ENCODE measurements around the gene AFG3L2. TPM values are rescaled to one million over a fixed set of nuclear protein-coding genes. Genes with fewer than 3 reads are reported as not detected.

AFG3L2 gene
- total and polyA plus RNA-seq, 12 donors = 15.6 to 89.8 (median 47.4) TPM

DNA sequence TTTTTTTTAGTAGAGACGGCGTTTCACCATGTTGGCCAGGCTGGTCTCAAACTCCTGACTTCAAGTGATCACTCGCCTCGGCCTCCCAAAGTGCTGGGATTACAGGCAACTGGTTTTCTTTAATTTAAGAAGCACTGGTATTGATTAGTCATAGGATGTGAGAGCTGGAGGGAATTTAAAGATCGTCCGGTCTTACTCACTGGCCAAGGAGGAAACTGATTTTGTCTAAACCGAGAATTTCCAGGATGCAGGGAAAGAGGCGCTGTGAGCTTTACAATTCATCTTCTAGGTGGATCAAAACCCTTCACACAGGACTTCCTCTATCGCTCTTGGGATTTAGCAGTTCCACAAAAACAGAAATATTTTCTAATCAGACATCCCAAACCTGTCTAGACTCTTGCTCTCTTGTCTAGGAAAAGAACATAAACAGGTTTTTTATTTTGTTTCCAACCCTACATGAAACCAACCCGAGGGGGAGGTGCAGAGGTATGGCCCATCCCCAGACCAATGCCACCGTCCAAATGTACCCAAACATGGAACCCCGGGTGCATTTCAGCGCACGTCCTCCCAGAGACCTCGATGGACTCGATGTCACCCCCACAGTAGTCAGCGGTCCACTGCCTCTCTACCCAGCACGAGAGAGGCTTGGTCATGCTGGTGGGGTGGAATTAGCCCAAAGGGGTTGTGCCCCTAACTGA, 81.5 kb downstream of the AFG3L2 start:
- intact Hi-C loops (cut with DNase I) = no loop called here
- DNase-seq = no peak
- Histone ChIP-seq H3K27ac (no peak overlapping the region), H3K9me3 (replicated peaks in 1 of 3) (no peaks in the 10 kb centered on the region), H3K4me3 (no peak overlapping the region), H3K27me3 (peaks cover 1% of the 10 kb centered on the region), H3K4me1 (replicated peaks in 1 of 2) (no peaks in the 10 kb centered on the region), H3K36me3 (replicated peaks in 1 of 2) (no peaks in the 10 kb centered on the region)
- TF ChIP-seq CTCF (IDR thresholded peaks at IDR 0.05) (no peak), POLR2A (IDR thresholded peaks at IDR 0.05) (no peak)
- 84 to 90% (median 88%) methylated on average over 16 to 18 of the region's 18 CpGs for WGBS, 4 donors

DNA sequence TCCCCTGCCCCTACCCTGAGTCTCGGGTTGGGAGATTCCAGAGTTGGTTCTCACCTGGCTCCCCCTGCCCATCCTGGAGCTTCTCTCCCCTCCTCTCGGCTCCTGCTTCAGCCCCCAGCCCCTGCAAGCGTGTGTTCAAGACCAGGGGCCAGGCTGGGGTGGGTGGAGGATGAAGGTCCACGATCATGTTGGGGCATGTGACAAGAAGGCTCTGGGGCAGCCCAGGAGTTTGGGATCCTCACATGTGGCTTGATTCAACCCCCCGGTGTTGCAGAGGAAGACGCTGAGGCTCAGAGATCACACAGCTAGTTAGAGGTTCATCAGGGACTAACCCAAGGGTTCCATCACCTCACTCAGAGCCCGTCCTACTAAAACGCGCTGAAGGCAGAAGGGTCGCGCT, 83.2 kb downstream of the AFG3L2 start:
- no peaks in the 10 kb centered on the region for H3K9me3 ChIP-seq (replicated peaks in 1 of 3)
- H3K4me3 ChIP-seq = no peak overlapping the region
- peaks cover 8% of the 10 kb centered on the region for H3K27me3 ChIP-seq
- TF ChIP-seq CTCF (IDR thresholded peaks at IDR 0.05) (no peak), POLR2A (IDR thresholded peaks at IDR 0.05) (no peak)
- no peak overlapping the region for H3K27ac ChIP-seq
- WGBS, 4 donors = 66 to 77% (median 72%) methylated on average over 9 to 11 of the region's 11 CpGs
- H3K36me3 ChIP-seq (replicated peaks in 1 of 2) = no peaks in the 10 kb centered on the region
- intact Hi-C loops (cut with DNase I) = no loop called here
- no peaks in the 10 kb centered on the region for H3K4me1 ChIP-seq (replicated peaks in 1 of 2)
- DNase-seq = no peak

DNA sequence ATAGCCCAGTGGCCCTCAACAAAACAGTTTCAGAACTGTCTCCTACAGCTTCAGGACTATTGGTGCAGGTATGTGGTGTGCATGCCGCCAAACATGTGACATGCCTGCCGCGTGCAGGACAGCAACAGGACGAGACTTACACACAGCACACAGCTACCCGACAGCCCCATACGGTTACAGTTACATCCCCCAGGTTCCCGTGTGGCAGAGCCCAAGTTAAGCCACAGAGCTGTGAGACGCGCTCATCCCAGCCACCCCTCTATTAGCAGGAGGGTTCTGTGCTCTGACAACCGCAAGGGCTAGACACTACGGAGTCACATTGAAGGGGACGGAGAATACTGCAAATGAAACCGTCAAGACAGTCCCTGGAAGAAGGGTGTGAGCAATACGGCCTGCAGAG, 85.3 kb downstream of the AFG3L2 start:
- no peaks in the 10 kb centered on the region for H3K36me3 ChIP-seq (replicated peaks in 1 of 2)
- 85 to 90% (median 88%) methylated on average over 13 to 14 of the region's 14 CpGs for WGBS, 4 donors
- no peak for DNase-seq
- peaks cover 0 to 13% of the 10 kb centered on the region in 2 donors for H3K4me1 ChIP-seq (replicated peaks in 1 of 2)
- no peaks in the 10 kb centered on the region for H3K9me3 ChIP-seq (replicated peaks in 1 of 3)
- no peak overlapping the region for H3K4me3 ChIP-seq
- H3K27ac ChIP-seq = no peak overlapping the region
- H3K27me3 ChIP-seq = peaks cover 12% of the 10 kb centered on the region
- TF ChIP-seq CTCF (IDR thresholded peaks at IDR 0.05) (no peak), POLR2A (IDR thresholded peaks at IDR 0.05) (no peak)
- intact Hi-C loops (cut with DNase I) = no loop called here

- Histone ChIP-seq H3K27ac (no peak overlapping the region), H3K36me3 (replicated peaks in 1 of 2) (no peaks in the 10 kb centered on the region), H3K4me3 (no peak overlapping the region), H3K9me3 (replicated peaks in 1 of 3) (no peaks in the 10 kb centered on the region), H3K4me1 (replicated peaks in 1 of 2) (peaks cover 0 to 13% of the 10 kb centered on the region in 2 donors), H3K27me3 (peaks cover 12% of the 10 kb centered on the region)
- TF ChIP-seq CTCF (IDR thresholded peaks at IDR 0.05) (no peak), POLR2A (IDR thresholded peaks at IDR 0.05) (no peak)
- 72 to 83% (median 74%) methylated on average over 6 of the region's 6 CpGs for WGBS, 4 donors
- DNase-seq = no peak
- intact Hi-C loops (cut with DNase I) = no loop called here
Measured at GRCh38 chr18:12291161-12291560, 85.9 kb downstream of the AFG3L2 start.

Measured in adrenal gland (tissue), 12 donors.